ENCODE measurements around the gene C9orf152.

The C9orf152 gene

GRCh38 chr9:110246214-110246613 lies 38.3 kb upstream of the C9orf152 start:
- peaks cover 59% of the 10 kb centered on the region for H3K36me3 ChIP-seq (replicated peaks)
- H3K4me3 ChIP-seq (ENCODE audit: low read depth, low read length), result no peak overlapping the region
- TF ChIP-seq, protein P1, sequence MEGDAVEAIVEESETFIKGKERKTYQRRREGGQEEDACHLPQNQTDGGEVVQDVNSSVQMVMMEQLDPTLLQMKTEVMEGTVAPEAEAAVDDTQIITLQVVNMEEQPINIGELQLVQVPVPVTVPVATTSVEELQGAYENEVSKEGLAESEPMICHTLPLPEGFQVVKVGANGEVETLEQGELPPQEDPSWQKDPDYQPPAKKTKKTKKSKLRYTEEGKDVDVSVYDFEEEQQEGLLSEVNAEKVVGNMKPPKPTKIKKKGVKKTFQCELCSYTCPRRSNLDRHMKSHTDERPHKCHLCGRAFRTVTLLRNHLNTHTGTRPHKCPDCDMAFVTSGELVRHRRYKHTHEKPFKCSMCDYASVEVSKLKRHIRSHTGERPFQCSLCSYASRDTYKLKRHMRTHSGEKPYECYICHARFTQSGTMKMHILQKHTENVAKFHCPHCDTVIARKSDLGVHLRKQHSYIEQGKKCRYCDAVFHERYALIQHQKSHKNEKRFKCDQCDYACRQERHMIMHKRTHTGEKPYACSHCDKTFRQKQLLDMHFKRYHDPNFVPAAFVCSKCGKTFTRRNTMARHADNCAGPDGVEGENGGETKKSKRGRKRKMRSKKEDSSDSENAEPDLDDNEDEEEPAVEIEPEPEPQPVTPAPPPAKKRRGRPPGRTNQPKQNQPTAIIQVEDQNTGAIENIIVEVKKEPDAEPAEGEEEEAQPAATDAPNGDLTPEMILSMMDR (IDR thresholded peaks at IDR 0.05; ENCODE audit: low read depth, low read length, missing control alignments), result no peak
- no peak overlapping the region for H3K27ac ChIP-seq
- in situ Hi-C loops (cut with HindIII; ENCODE audit: low pct_ligation_motif_present, low sequenced_read_pairs), result no loop called here
- no peaks in the 10 kb centered on the region for H3K27me3 ChIP-seq (replicated peaks)
- no peak for DNase-seq

DNA sequence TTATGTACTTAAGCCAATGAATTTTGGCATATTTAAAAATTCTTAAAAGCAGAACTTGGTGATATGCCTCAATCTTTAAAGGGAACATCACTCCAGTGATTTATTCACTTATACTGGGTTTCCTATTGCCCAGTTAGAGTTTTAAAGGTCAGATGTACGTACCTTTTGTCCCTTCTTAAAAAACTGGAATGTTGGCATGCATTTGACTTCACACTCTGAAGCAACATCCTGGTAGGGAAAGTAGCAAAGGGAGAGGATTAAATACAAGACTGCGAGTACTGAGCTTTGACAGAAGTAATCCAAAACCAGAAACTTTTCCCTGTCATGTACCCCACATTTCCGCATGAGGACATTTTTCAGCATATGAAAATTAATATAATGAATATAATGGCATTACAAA lies 36.7 kb upstream of the C9orf152 start:
- TF ChIP-seq, protein P1 (IDR thresholded peaks at IDR 0.05; ENCODE audit: low read depth, low read length, missing control alignments), result no peak
- H3K27me3 ChIP-seq (replicated peaks), result no peaks in the 10 kb centered on the region
- in situ Hi-C loops (cut with HindIII; ENCODE audit: low pct_ligation_motif_present, low sequenced_read_pairs), result no loop called here
- DNase-seq, result no peak
- no peak overlapping the region for H3K4me3 ChIP-seq (ENCODE audit: low read depth, low read length)
- H3K36me3 ChIP-seq (replicated peaks), result peaks cover 48% of the 10 kb centered on the region
- H3K27ac ChIP-seq, result no peak overlapping the region

- H3K36me3 ChIP-seq (replicated peaks), result peaks cover 32% of the 10 kb centered on the region
- no peak overlapping the region for H3K4me3 ChIP-seq (ENCODE audit: low read depth, low read length)
- in situ Hi-C loops (cut with HindIII; ENCODE audit: low pct_ligation_motif_present, low sequenced_read_pairs), result no loop called here
- TF ChIP-seq, protein P1 (IDR thresholded peaks at IDR 0.05; ENCODE audit: low read depth, low read length, missing control alignments), result no peak
- H3K27ac ChIP-seq, result no peak overlapping the region
- H3K27me3 ChIP-seq (replicated peaks), result no peaks in the 10 kb centered on the region
- no peak for DNase-seq
Measured at GRCh38 chr9:110241858-110242321, 33.9 kb upstream of the C9orf152 start.

DNA sequence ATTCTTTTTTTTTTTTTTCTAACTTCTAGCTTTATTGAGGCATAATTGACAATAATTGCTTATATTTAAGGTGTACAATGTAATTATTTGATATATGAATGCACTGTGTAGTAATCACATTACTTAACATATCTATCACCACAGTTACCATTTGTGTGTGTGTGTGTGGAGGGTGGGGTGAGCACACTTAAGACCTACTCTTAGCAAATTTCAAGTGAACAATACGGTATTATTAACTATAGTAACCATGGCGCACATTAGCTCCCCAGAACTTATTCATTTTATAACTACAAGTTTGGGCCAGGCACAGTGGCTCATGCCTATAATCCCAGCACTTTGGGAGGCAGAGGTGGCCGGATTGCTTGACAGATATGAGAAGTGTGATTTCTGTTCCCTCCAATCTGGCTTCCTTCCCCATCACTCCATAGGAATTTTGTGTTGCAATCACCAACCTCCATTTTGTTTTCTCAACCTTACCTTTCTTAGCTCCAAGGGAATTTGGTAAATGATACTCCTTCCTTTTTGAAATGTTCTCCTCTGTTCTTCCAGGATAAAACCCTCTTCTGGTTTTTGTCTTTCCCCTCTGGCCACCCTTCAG lies 33.4 kb upstream of the C9orf152 start:
- TF ChIP-seq, protein P1 (IDR thresholded peaks at IDR 0.05; ENCODE audit: low read depth, low read length, missing control alignments), result no peak
- in situ Hi-C loops (cut with HindIII; ENCODE audit: low pct_ligation_motif_present, low sequenced_read_pairs), result no loop called here
- DNase-seq, result no peak
- Histone ChIP-seq H3K27me3 (replicated peaks) (no peaks in the 10 kb centered on the region), H3K36me3 (replicated peaks) (peaks cover 27% of the 10 kb centered on the region), H3K27ac (no peak overlapping the region), H3K4me3 (ENCODE audit: low read depth, low read length) (no peak overlapping the region)

GRCh38 chr9:110240198-110240597 lies 32.2 kb upstream of the C9orf152 start:
- Histone ChIP-seq H3K27me3 (replicated peaks) (no peaks in the 10 kb centered on the region), H3K4me3 (ENCODE audit: low read depth, low read length) (no peak overlapping the region), H3K36me3 (replicated peaks) (peaks cover 20% of the 10 kb centered on the region), H3K27ac (no peak overlapping the region)
- TF ChIP-seq, protein P1 (IDR thresholded peaks at IDR 0.05; ENCODE audit: low read depth, low read length, missing control alignments), result no peak
- in situ Hi-C loops (cut with HindIII; ENCODE audit: low pct_ligation_motif_present, low sequenced_read_pairs), result no loop called here
- DNase-seq, result no peak

DNA sequence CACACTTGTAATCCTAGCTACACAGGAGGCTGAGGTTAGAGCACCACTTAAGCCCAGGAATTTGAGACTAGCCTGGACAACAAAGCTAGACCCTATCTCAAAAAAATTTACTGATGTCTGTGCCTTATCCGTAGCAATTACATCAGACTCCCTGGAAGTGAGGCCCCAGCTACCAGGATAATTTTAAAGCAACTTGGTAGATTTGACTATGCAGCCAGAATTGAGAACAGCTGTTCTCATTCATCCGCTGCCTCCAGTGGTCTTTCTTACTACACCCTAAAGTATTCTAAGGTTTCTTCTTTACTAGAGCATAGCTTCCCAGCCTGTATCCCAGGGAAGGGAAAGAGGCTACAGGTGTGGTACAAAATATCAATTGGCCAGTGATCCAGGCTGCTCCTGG lies 20.4 kb upstream of the C9orf152 start:
- Histone ChIP-seq H3K27ac (no peak overlapping the region), H3K4me3 (ENCODE audit: low read depth, low read length) (no peak overlapping the region), H3K27me3 (replicated peaks) (no peaks in the 10 kb centered on the region), H3K36me3 (replicated peaks) (no peaks in the 10 kb centered on the region)
- DNase-seq, result no peak
- in situ Hi-C loops (cut with HindIII; ENCODE audit: low pct_ligation_motif_present, low sequenced_read_pairs), result no loop called here
- TF ChIP-seq, protein P1 (IDR thresholded peaks at IDR 0.05; ENCODE audit: low read depth, low read length, missing control alignments), result no peak
